MCF 10A (cell line): ENCODE data around the gene ATP6V1B1. TPM values are rescaled to one million over a fixed set of nuclear protein-coding genes. Genes with fewer than 3 reads are reported as not detected.
A peak's percentile ranks its signal among the peaks of the same experiment; 100 is the strongest.

Source experiments
- BruUV-seq: library from RNA; stranded (reverse); fragments of 400-500 nt; replicated peaks from 2 replicates; lab custom pipeline; 2021; lab: Mats Ljungman, UMichigan
- CTCF ChIA-PET: fragments of 300-600 bp; sonication (Branson Sonifier 250); formaldehyde crosslinking; extraction: SDS; loops from one replicate; lab custom pipeline; 2021; ENCODE audit warnings: antibody characterized with exemption, inconsistent platforms; lab: Yijun Ruan, JAX
- POLR2A ChIA-PET: fragments of 300-600, 350-650 bp; sonication (Branson Sonifier 250); formaldehyde crosslinking; extraction: SDS; loops from one replicate; lab custom pipeline; 2020; ENCODE audit warnings: antibody characterized with exemption, inconsistent platforms; lab: Yijun Ruan, JAX
- DNase-seq: peaks from one replicate; pipeline ENCODE4 v3.0.0-alpha.2; 2018; ENCODE audit not compliant: unreplicated experiment
- H3K27ac Mint-ChIP-seq: one replicate; pipeline ENCODE4 v1.8.0; 2022; ENCODE audit warnings: mild to moderate bottlenecking, low read depth, mixed read lengths; ENCODE audit not compliant: unreplicated experiment
- H3K27me3 Mint-ChIP-seq: one replicate; pipeline ENCODE4 v1.8.0; 2022; ENCODE audit warnings: mixed read lengths; ENCODE audit not compliant: insufficient read depth, unreplicated experiment
- H3K36me3 Mint-ChIP-seq: one replicate; pipeline ENCODE4 v1.8.0; 2022; ENCODE audit warnings: mild to moderate bottlenecking, moderate library complexity, mixed read lengths; ENCODE audit not compliant: insufficient read depth, unreplicated experiment
- H3K4me1 Mint-ChIP-seq: one replicate; pipeline ENCODE4 v1.8.0; 2022; ENCODE audit warnings: mixed read lengths; ENCODE audit not compliant: insufficient read depth, unreplicated experiment
- H3K4me3 Mint-ChIP-seq: one replicate; pipeline ENCODE4 v1.8.0; 2022; ENCODE audit warnings: mild to moderate bottlenecking, moderate library complexity, mixed read lengths; ENCODE audit not compliant: unreplicated experiment
- H3K9me3 Mint-ChIP-seq: one replicate; pipeline ENCODE4 v1.8.0; 2022; ENCODE audit warnings: mixed read lengths; ENCODE audit not compliant: unreplicated experiment
- CTCF ChIP-seq: fragments of 200-600 bp; IDR thresholded peaks from one replicate; pipeline ENCODE4 v1.8.0; 2022; ENCODE audit warnings: antibody characterized with exemption, mild to moderate bottlenecking; ENCODE audit not compliant: unreplicated experiment
- intact Hi-C: fragments of 100-400 bp; cut with micrococcal nuclease; formaldehyde crosslinking; loops from 2 replicates; pipeline ENCODE4 v1.14.1; 2022
- total RNA-seq: library from RNA; stranded (reverse); gene quantifications from 2 replicates; pipeline ENCODE4 v1.2.3, GENCODE V29; 2022

Gene ATP6V1B1
- total RNA-seq, 1 experiment from 2014 or later: not detected

GRCh38 chr2:70958759-70959158 is 23.1 kb downstream of the ATP6V1B1 start:
- ChIA-PET CTCF (interaction anchor here (1.1 kb wide), 1 partner anchor 88 kb away, joined by 3 read pairs; no protein-coding TSS in a partner anchor), POLR2A (no interaction called here)
- no peaks in the 10 kb centered on the region for H3K36me3 Mint-ChIP-seq
- H3K27me3 Mint-ChIP-seq: peaks cover 56% of the 10 kb centered on the region
- no peak for DNase-seq
- no peak overlapping the region for H3K27ac Mint-ChIP-seq
- no peak overlapping the region for H3K4me3 Mint-ChIP-seq
- H3K4me1 Mint-ChIP-seq: no peaks in the 10 kb centered on the region
- H3K9me3 Mint-ChIP-seq: no peaks in the 10 kb centered on the region
- no TSS peak for BruUV-seq
- TF ChIP-seq CTCF: no peak
- intact Hi-C loops: no loop called here

DNA sequence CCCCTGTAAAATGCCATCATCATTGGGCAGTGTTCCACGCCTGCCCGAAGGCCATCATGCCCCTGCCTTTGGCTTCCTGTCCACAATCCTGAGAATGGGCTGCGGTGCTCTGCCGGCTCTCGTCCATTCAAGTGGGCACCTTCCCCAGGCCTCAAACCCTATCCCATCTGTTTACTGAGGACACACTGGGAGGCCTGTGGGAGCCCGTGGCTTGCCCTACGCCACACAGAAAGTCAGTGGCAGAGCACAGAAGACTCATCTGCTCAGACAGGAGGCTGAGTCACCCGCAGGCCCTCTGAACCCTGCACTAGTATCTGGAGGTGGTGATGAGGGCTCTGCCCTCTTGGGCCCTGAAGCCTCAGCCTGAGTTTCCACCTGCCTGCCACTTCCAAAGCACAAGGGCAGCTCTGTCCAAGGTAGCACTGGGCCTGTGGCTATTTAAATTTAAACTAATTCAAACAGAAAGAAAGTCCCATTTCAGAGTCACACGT is 23.6 kb downstream of the ATP6V1B1 start:
- intact Hi-C loops: no loop called here
- H3K36me3 Mint-ChIP-seq: no peaks in the 10 kb centered on the region
- no peak overlapping the region for H3K27ac Mint-ChIP-seq
- no TSS peak for BruUV-seq
- no peak for DNase-seq
- no peaks in the 10 kb centered on the region for H3K9me3 Mint-ChIP-seq
- peaks cover 53% of the 10 kb centered on the region for H3K27me3 Mint-ChIP-seq
- CTCF ChIA-PET: interaction anchor here (0.6 to 1.3 kb wide), 4 partner anchors 11 to 270 kb away, joined by 3 to 4 read pairs (median 3); no protein-coding TSS in a partner anchor
- H3K4me3 Mint-ChIP-seq: no peak overlapping the region
- no peak for TF ChIP-seq CTCF
- H3K4me1 Mint-ChIP-seq: no peaks in the 10 kb centered on the region
- POLR2A ChIA-PET: no interaction called here

DNA sequence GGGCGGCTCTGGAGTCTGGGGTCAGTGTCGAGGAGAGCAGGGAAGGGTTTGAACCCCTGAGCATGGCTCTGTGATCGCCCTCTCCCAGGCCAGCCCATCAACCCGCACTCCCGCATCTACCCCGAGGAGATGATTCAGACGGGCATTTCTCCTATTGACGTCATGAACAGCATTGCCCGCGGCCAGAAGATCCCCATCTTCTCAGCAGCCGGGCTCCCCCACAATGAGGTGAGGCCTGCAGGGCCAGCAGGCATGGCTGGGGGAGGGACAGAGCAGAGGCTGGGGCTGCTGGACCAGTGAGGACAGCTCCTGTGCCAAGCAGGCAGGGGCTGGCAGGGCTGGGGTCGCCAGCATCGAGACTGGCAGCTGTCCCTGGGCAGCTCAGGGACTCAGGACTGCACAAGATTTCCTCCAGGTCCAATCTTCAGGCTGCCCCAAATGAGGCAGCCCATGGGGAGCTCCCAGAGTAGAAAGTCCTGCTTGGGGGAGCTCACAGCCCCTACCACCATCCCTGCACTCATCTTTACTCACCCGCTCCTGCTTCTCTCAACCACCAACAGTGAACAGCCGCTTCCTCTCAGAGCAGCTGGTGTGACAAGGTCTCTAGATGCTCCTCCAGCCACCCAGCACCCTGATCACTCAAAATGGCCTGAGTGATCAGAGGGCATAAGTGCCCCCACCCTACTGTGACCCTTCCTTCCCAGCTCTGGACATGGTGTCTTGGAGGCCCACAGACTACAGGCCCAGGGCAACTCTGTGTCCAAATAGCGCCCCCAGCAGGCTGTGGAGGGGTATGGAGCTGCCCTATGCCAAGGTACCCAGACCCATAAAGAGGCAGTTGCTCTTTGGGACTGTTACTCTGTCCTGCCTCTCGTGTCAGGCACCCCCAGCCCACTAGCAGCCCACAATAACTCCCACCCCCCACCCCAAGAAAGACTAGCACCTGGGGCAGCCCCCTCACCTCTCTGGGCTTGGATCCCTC is 24.4 kb downstream of the ATP6V1B1 start:
- H3K9me3 Mint-ChIP-seq: no peaks in the 10 kb centered on the region
- peaks cover 53% of the 10 kb centered on the region for H3K27me3 Mint-ChIP-seq
- H3K27ac Mint-ChIP-seq: no peak overlapping the region
- DNase-seq: no peak
- no peaks in the 10 kb centered on the region for H3K4me1 Mint-ChIP-seq
- H3K36me3 Mint-ChIP-seq: no peaks in the 10 kb centered on the region
- intact Hi-C loops: no loop called here
- POLR2A ChIA-PET: interaction anchor here (0.5 kb wide), 1 partner anchor 836 kb away, joined by 3 read pairs; no protein-coding TSS in a partner anchor
- TF ChIP-seq CTCF: peak; percentile 16
- CTCF ChIA-PET: interaction anchor here (0.5 to 1.5 kb wide), 9 partner anchors 10 to 270 kb away, joined by 3 to 6 read pairs (median 4); no protein-coding TSS in a partner anchor
- no TSS peak for BruUV-seq
- no peak overlapping the region for H3K4me3 Mint-ChIP-seq
